Calu3 (cell line): Measurements from ENCODE around the gene TMEM203. TPM values are rescaled to one million over a fixed set of nuclear protein-coding genes. Genes with fewer than 3 reads are reported as not detected.

Experiments used
- BruUV-seq: library from RNA; stranded (reverse); fragments of 400-500 nt; replicated peaks from 2 replicates; lab custom pipeline; 2021; lab: Mats Ljungman, UMichigan
- CTCF ChIA-PET: fragments of 300-600 bp; sonication (Branson Sonifier 250); formaldehyde crosslinking; loops from one replicate; lab custom pipeline; 2022; ENCODE audit warnings: antibody characterized with exemption; lab: Charles Lee
- DNase-seq: peaks from one replicate; pipeline ENCODE4 v3.0.0; 2022
- H3K27ac Mint-ChIP-seq: one replicate; pipeline ENCODE4 v1.8.0; 2022; ENCODE audit warnings: mixed read lengths; ENCODE audit not compliant: unreplicated experiment
- H3K27me3 Mint-ChIP-seq: one replicate; pipeline ENCODE4 v1.8.0; 2022; ENCODE audit warnings: mixed read lengths; ENCODE audit not compliant: unreplicated experiment
- H3K36me3 Mint-ChIP-seq: one replicate; pipeline ENCODE4 v1.8.0; 2022; ENCODE audit warnings: mild to moderate bottlenecking, moderate library complexity, mixed read lengths; ENCODE audit not compliant: insufficient read depth, unreplicated experiment
- H3K4me1 Mint-ChIP-seq: one replicate; pipeline ENCODE4 v1.8.0; 2022; ENCODE audit warnings: mild to moderate bottlenecking, low read depth, mixed read lengths; ENCODE audit not compliant: unreplicated experiment
- H3K4me3 Mint-ChIP-seq: one replicate; pipeline ENCODE4 v1.8.0; 2022; ENCODE audit warnings: mild to moderate bottlenecking, low read depth, moderate library complexity, mixed read lengths; ENCODE audit not compliant: unreplicated experiment
- H3K9me3 Mint-ChIP-seq: one replicate; pipeline ENCODE4 v1.8.0; 2022; ENCODE audit warnings: low read depth, mixed read lengths; ENCODE audit not compliant: unreplicated experiment
- intact Hi-C: fragments of 100-400 bp; cut with micrococcal nuclease; formaldehyde crosslinking; loops from one replicate; pipeline ENCODE4 v1.10.0; 2022; ENCODE audit not compliant: unreplicated experiment
- total RNA-seq: library from RNA; stranded (reverse); gene quantifications from 2 replicates; pipeline ENCODE4 v1.2.3, GENCODE V29; 2022
- TF ChIP-seq, protein P1 (sequence below): fragments of 200-600 bp; IDR thresholded peaks from one replicate; pipeline ENCODE4 v1.8.0; 2022; ENCODE audit warnings: antibody characterized with exemption; ENCODE audit not compliant: unreplicated experiment

The TMEM203 gene
- total RNA-seq, 1 experiment from 2014 or later = 25.4 TPM

DNA sequence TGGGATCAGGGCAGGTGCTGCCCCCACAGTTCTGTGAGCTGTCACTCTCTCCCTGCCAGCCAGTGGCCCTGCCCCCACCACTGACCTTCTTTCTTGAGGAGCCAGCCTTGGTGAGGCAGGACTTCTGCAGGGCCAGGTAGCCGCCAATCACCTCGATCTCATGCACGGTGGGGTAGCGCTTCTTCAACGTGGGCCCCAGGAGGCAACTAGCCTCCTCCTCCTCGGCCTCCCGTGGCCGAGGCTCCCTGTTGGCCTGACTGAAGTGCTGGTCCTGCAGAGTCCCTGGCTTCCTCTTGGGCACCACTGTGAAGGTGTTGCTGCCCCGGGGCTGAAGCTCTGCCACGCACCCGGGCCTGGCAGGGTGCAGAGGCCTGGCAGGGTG lies 6.6 kb downstream of the TMEM203 start:
- intact Hi-C loops = no loop called here
- BruUV-seq = TSS peak; percentile 19
- Mint-ChIP-seq H3K4me3 (peak overlapping the region; percentile 77), H3K27me3 (no peaks in the 10 kb centered on the region), H3K36me3 (peaks cover 39% of the 10 kb centered on the region), H3K4me1 (peaks cover 28% of the 10 kb centered on the region), H3K27ac (no peak overlapping the region), H3K9me3 (no peaks in the 10 kb centered on the region)
- CTCF ChIA-PET = interaction anchor here (0.6 to 1.4 kb wide), 2 partner anchors 9 to 28 kb away, joined by 3 to 5 read pairs; no protein-coding TSS in a partner anchor
- DNase-seq = no peak
- TF ChIP-seq, protein P1, sequence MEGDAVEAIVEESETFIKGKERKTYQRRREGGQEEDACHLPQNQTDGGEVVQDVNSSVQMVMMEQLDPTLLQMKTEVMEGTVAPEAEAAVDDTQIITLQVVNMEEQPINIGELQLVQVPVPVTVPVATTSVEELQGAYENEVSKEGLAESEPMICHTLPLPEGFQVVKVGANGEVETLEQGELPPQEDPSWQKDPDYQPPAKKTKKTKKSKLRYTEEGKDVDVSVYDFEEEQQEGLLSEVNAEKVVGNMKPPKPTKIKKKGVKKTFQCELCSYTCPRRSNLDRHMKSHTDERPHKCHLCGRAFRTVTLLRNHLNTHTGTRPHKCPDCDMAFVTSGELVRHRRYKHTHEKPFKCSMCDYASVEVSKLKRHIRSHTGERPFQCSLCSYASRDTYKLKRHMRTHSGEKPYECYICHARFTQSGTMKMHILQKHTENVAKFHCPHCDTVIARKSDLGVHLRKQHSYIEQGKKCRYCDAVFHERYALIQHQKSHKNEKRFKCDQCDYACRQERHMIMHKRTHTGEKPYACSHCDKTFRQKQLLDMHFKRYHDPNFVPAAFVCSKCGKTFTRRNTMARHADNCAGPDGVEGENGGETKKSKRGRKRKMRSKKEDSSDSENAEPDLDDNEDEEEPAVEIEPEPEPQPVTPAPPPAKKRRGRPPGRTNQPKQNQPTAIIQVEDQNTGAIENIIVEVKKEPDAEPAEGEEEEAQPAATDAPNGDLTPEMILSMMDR = no peak

DNA sequence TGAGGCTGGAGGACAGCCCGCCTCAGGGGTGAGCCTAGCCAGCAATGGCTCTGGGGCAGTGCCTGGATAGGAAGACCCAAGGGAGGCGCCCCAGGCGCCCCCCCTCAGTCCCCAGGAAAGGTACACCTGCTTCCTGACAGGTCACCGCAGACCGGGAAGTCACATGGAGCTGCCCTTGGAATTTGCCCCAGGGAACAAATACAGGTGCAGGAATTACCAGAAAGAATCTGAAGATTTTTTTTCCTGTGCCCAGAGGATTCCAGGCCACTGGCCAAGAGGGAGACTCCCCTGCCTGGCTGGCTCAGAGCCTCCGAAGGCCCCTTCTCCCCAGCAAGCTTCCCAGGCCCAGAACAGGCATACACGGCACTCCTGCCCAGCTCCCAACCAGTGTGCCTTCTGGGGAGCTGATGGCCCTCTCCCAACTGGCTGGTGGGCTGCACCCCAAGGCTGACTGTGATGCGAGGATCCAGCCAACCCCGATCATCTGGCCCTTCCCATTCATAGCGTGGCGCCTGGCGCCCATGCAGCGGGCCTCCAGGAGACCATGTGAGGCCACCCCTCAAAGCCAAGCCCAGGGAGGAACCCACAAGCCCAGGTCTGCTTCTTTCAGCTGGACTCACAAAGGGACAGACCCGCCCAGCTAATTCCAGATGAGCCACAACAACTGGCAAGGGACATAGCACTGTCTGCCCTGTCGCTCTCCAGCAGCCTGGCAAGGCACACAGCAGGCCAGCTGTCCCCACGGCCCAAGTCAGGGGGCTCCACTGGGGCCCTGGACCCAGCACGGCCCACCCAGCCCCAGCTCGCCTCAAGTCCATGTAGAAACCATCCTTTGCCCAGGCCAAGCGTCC lies 7.2 kb downstream of the TMEM203 start:
- Mint-ChIP-seq H3K9me3 (no peaks in the 10 kb centered on the region), H3K27me3 (no peaks in the 10 kb centered on the region), H3K4me3 (peak overlapping the region; percentile 77), H3K4me1 (peaks cover 28% of the 10 kb centered on the region), H3K27ac (no peak overlapping the region), H3K36me3 (peaks cover 44% of the 10 kb centered on the region)
- peak; percentile 28 for DNase-seq
- intact Hi-C loops = no loop called here
- CTCF ChIA-PET = interaction anchor here (1.4 kb wide), 1 partner anchor 9 kb away, joined by 5 read pairs; no protein-coding TSS in a partner anchor
- BruUV-seq = no TSS peak
- TF ChIP-seq, protein P1 = no peak

DNA sequence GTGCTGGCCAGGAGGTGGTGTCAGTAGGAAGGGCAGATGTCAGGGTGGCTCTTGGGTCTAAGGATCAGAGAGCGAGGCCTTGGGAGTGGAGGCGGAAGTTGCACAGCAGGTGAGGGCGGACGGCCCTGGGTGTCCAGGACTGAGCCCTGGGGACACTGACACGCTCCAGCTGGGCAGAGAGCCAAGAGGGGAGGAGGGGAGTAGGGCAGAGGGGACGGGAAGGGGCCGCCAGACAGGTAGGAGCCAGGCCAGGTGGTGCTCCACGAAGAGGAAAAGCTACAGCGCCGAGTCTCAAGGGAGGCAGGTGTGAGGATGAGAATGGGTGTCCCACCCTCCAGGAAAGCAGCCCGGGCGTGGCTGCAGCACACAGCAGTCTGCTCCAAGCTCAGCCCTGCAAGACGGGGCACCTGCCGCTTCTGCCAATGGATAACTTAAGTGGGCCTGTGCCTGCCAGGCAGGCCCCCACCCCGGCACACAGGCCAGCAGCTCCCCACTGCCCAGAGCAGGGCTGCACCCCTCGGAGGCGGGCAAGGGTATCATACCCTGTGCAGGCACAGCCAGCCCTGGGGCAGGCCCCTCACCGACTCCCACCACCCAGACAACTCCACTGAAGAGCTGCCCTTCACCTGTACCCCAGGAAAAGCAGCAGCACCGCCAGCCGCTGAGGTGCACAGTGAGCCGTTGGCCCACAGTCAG lies 9.8 kb downstream of the TMEM203 start:
- Mint-ChIP-seq H3K4me1 (peaks cover 35% of the 10 kb centered on the region), H3K9me3 (no peaks in the 10 kb centered on the region), H3K27ac (no peak overlapping the region), H3K4me3 (peak overlapping the region; percentile 60), H3K27me3 (no peaks in the 10 kb centered on the region), H3K36me3 (peaks cover 41% of the 10 kb centered on the region)
- peak; percentile 52 for DNase-seq
- TF ChIP-seq, protein P1 = no peak
- CTCF ChIA-PET = interaction anchor here (0.8 to 1.0 kb wide), 2 partner anchors 19 to 28 kb away, joined by 3 to 7 read pairs; no protein-coding TSS in a partner anchor
- intact Hi-C loops = no loop called here
- BruUV-seq = no TSS peak

DNA sequence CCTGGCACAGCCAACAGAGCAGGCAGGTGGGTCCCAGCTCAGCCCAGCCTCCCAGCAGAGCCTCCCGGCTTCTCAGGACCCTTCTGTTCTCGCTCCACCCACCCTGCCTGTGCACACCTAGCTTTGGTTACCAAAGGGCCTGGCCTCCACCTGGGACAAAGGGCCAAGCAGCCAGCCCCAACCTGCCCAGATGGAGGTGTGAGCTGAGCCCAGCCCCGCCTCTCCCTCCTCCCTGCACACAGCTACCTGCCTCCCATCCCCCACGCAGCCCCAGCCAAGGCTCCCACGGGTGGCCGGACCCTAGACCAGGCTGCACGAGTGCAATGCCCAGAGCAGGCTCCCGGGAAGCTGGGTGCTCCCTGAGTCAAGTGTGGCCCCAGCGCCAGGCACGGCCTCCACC lies 10.5 kb downstream of the TMEM203 start:
- TF ChIP-seq, protein P1 = no peak
- CTCF ChIA-PET = interaction anchor here (1.0 to 1.2 kb wide), 2 partner anchors 20 to 42 kb away, joined by 3 to 4 read pairs; no protein-coding TSS in a partner anchor
- H3K4me3 Mint-ChIP-seq = peak overlapping the region; percentile 60
- H3K4me1 Mint-ChIP-seq = peaks cover 38% of the 10 kb centered on the region
- H3K36me3 Mint-ChIP-seq = peaks cover 42% of the 10 kb centered on the region
- DNase-seq = no peak
- no peaks in the 10 kb centered on the region for H3K27me3 Mint-ChIP-seq
- BruUV-seq = no TSS peak
- intact Hi-C loops = no loop called here
- H3K27ac Mint-ChIP-seq = no peak overlapping the region
- H3K9me3 Mint-ChIP-seq = no peaks in the 10 kb centered on the region
